Activated naive CD4-positive, alpha-beta T cell treated with Interleukin-2 at 50 U/mL for 16 hours (primary cell): ENCODE results near the gene GRIP2.

Experiments
- DNase-seq: peaks from one replicate; pipeline ENCODE4 v3.0.0-alpha.2; 2020

Gene GRIP2

GRCh38 chr3:14481018-14481645 is 59.0 kb downstream of the GRIP2 start:
- no peak for DNase-seq

- DNase-seq, result no peak
These were observed 59.7 kb downstream of the GRIP2 start for GRCh38 chr3:14480207-14481017.

GRCh38 chr3:14479591-14479990 is 60.6 kb downstream of the GRIP2 start:
- no peak for DNase-seq

GRCh38 chr3:14478956-14479550 is 61.1 kb downstream of the GRIP2 start:
- no peak for DNase-seq

GRCh38 chr3:14477311-14477935 is 62.7 kb downstream of the GRIP2 start:
- no peak for DNase-seq

- no peak for DNase-seq
These were observed 63.4 kb downstream of the GRIP2 start for GRCh38 chr3:14476583-14477265.

GRCh38 chr3:14475621-14476020 is 64.5 kb downstream of the GRIP2 start:
- no peak for DNase-seq

- no peak for DNase-seq
These were observed 65.6 kb downstream of the GRIP2 start for GRCh38 chr3:14474363-14475081.

GRCh38 chr3:14473411-14473891 is 66.7 kb downstream of the GRIP2 start:
- DNase-seq, result no peak

- DNase-seq, result peak; percentile 8
These were observed 67.4 kb downstream of the GRIP2 start for GRCh38 chr3:14472471-14473351.

GRCh38 chr3:14471690-14472089 is 68.5 kb downstream of the GRIP2 start:
- no peak for DNase-seq

GRCh38 chr3:14471016-14471415 is 69.1 kb downstream of the GRIP2 start:
- DNase-seq, result no peak

GRCh38 chr3:14470461-14470860 is 69.7 kb downstream of the GRIP2 start:
- DNase-seq, result no peak

GRCh38 chr3:14468621-14468981 is 71.5 kb downstream of the GRIP2 start:
- DNase-seq, result no peak

GRCh38 chr3:14467814-14468620 is 72.1 kb downstream of the GRIP2 start:
- peak; percentile 43 for DNase-seq

GRCh38 chr3:14466179-14466903 is 73.8 kb downstream of the GRIP2 start:
- DNase-seq, result no peak

- no peak for DNase-seq
These were observed 74.7 kb downstream of the GRIP2 start for GRCh38 chr3:14465425-14465824.

GRCh38 chr3:14464521-14464920 is 75.6 kb downstream of the GRIP2 start:
- no peak for DNase-seq

- DNase-seq, result no peak
These were observed 76.0 kb downstream of the GRIP2 start for GRCh38 chr3:14464141-14464465.
